H1 (cell line): Measurements from ENCODE around the gene CUX1. TPM values are rescaled to one million over a fixed set of nuclear protein-coding genes. Genes with fewer than 3 reads are reported as not detected.

Experiments used
- CTCF ChIA-PET: fragments of 300-600 bp; sonication (Branson Sonifier 250); formaldehyde crosslinking; loops from one replicate; lab custom pipeline; 2021; ENCODE audit not compliant: partially characterized antibody; lab: Charles Lee
- POLR2A ChIA-PET: fragments of 300-600 bp; sonication (Branson Sonifier 250); formaldehyde crosslinking; loops from one replicate; lab custom pipeline; 2021; ENCODE audit warnings: inconsistent platforms; ENCODE audit not compliant: partially characterized antibody; lab: Charles Lee
- DNase-seq, 2 experiments: peaks; one replicate each; pipeline versions ENCODE4 v3.0.0 to v3.0.0-alpha.2; 2010 to 2022; ENCODE audit warnings: low spot score in 2 of 2, low read depth in 1 of 2, mixed read lengths in 1 of 2
- FAIRE-seq: peaks from 2 replicates; lab custom pipeline; 2011; peaks lifted over from hg19 to GRCh38; lab: Jason Lieb, UNC
- H2AFZ ChIP-seq: 2 replicates; pipeline ENCODE4 v1.8.1; 2012; ENCODE audit warnings: low read length, inconsistent platforms
- H2AK5ac ChIP-seq: 2 replicates; pipeline ENCODE4 v1.6.1; 2013; ENCODE audit warnings: low read depth, low read length
- H2BK120ac ChIP-seq: replicated peaks from 2 replicates; pipeline ENCODE3; 2013; ENCODE audit warnings: low read depth, low read length, inconsistent platforms
- H2BK12ac ChIP-seq: 2 replicates; pipeline ENCODE4 v1.6.1; 2013; ENCODE audit warnings: low read depth, low read length
- H2BK15ac ChIP-seq: 2 replicates; pipeline ENCODE4 v1.6.1; 2013; ENCODE audit warnings: low read length
- H2BK20ac ChIP-seq: 2 replicates; pipeline ENCODE4 v1.6.1; 2013; ENCODE audit warnings: low read length
- H2BK5ac ChIP-seq: 2 replicates; pipeline ENCODE4 v1.6.1; 2013; ENCODE audit warnings: low read depth, low read length
- H3K14ac ChIP-seq: 2 replicates; pipeline ENCODE4 v1.6.1; 2013; ENCODE audit warnings: inconsistent platforms; ENCODE audit not compliant: insufficient read length
- H3K18ac ChIP-seq: 2 replicates; pipeline ENCODE4 v1.6.1; 2013; ENCODE audit warnings: low read length; ENCODE audit errors: extremely low read depth
- H3K23ac ChIP-seq: 2 replicates; pipeline ENCODE4 v1.6.1; 2013; ENCODE audit warnings: inconsistent platforms; ENCODE audit not compliant: insufficient read length
- H3K23me2 ChIP-seq: 2 replicates; pipeline ENCODE4 v1.6.1; 2013; ENCODE audit warnings: low read depth, low read length
- H3K27ac ChIP-seq: 2 replicates; pipeline ENCODE4 v1.6.1; 2011; ENCODE audit warnings: low read depth, low read length, inconsistent platforms
- H3K27me3 ChIP-seq, 4 experiments: replicated peaks in 1 of 4; 1 replicate in 1 of 4; 2 replicates in 3 of 4; pipeline versions ENCODE4 v1.6.1 to v1.8.1; 2011 to 2013; ENCODE audit warnings: low read length in 3 of 4, mild to moderate bottlenecking in 3 of 4, inconsistent platforms in 2 of 4, mixed read lengths in 2 of 4, moderate library complexity in 1 of 4; ENCODE audit not compliant: control insufficient read depth in 3 of 4, insufficient read depth in 3 of 4; ENCODE audit errors: extremely low read depth in 1 of 4
- H3K36me3 ChIP-seq, 4 experiments: 2 replicates each; pipeline versions ENCODE4 v1.6.1 to v1.8.1; 2011 to 2013; ENCODE audit warnings: mild to moderate bottlenecking in 4 of 4, low read length in 3 of 4, moderate library complexity in 2 of 4, control low read depth in 1 of 4, inconsistent platforms in 1 of 4; ENCODE audit not compliant: insufficient read depth in 4 of 4, control insufficient read depth in 2 of 4
- H3K4ac ChIP-seq: replicated peaks from 2 replicates; pipeline ENCODE3; 2013; ENCODE audit warnings: low read length, low read depth, mixed read lengths, inconsistent platforms; ENCODE audit not compliant: insufficient read length
- H3K4me1 ChIP-seq, 4 experiments: replicated peaks in 1 of 4; 1 replicate in 1 of 4; 2 replicates in 3 of 4; pipeline versions ENCODE4 v1.6.1 to v1.8.1; 2011 to 2013; ENCODE audit warnings: low read length in 3 of 4, inconsistent platforms in 2 of 4, mixed read lengths in 1 of 4; ENCODE audit not compliant: insufficient read depth in 4 of 4, control insufficient read depth in 3 of 4
- H3K4me2 ChIP-seq, 2 experiments: 2 replicates each; pipeline versions ENCODE4 v1.6.1 to v1.8.1; 2011 to 2013; ENCODE audit warnings: low read depth in 2 of 2, low read length in 2 of 2, control low read depth in 1 of 2, inconsistent platforms in 1 of 2, mild to moderate bottlenecking in 1 of 2; ENCODE audit not compliant: insufficient read depth in 1 of 2
- H3K4me3 ChIP-seq, 4 experiments: fragments of 200-600, 300-600 bp in 1 of 4; sonication (generic), shearing (Covaris generic), sonication (Bioruptor Twin) in 1 of 4; 2 replicates each; pipeline versions ENCODE4 v1.5.1 to v1.8.1; 2011 to 2016; ENCODE audit warnings: low read length in 4 of 4, low read depth in 3 of 4, control low read depth in 2 of 4, inconsistent platforms in 2 of 4, mild to moderate bottlenecking in 2 of 4, mixed read lengths in 1 of 4, moderate library complexity in 1 of 4; ENCODE audit not compliant: insufficient read depth in 2 of 4; ENCODE audit errors: extremely low read depth in 1 of 4
- H3K56ac ChIP-seq: replicated peaks from 2 replicates; pipeline ENCODE3; 2013; ENCODE audit warnings: low read depth, mild to moderate bottlenecking, mixed read lengths, low read length, inconsistent platforms; ENCODE audit not compliant: insufficient read length
- H3K79me1 ChIP-seq: 2 replicates; pipeline ENCODE4 v1.6.1; 2013; ENCODE audit warnings: low read depth, low read length, control low read depth
- H3K79me2 ChIP-seq, 2 experiments: 2 replicates each; pipeline versions ENCODE4 v1.6.1 to v1.8.1; 2012 to 2013; ENCODE audit warnings: low read length in 2 of 2, mild to moderate bottlenecking in 2 of 2, inconsistent platforms in 1 of 2; ENCODE audit not compliant: insufficient read depth in 2 of 2, control insufficient read depth in 1 of 2
- H3K9ac ChIP-seq, 4 experiments: replicated peaks in 1 of 4; 1 replicate in 1 of 4; 2 replicates in 3 of 4; pipeline versions ENCODE4 v1.6.1 to v1.8.1; 2011 to 2013; ENCODE audit warnings: low read depth in 3 of 4, low read length in 3 of 4, control low read depth in 2 of 4, mild to moderate bottlenecking in 2 of 4, moderate library complexity in 2 of 4, inconsistent platforms in 1 of 4; ENCODE audit errors: extremely low read depth in 1 of 4
- H3K9me3 ChIP-seq, 2 experiments: 2 replicates each; pipeline versions ENCODE4 v1.6.1 to v1.8.1; 2012 to 2013; ENCODE audit warnings: mild to moderate bottlenecking in 2 of 2, moderate library complexity in 2 of 2, control low read depth in 1 of 2, inconsistent platforms in 1 of 2, low read depth in 1 of 2, low read length in 1 of 2, mixed read lengths in 1 of 2; ENCODE audit not compliant: insufficient read depth in 2 of 2
- H4K20me1 ChIP-seq, 2 experiments: replicated peaks in 1 of 2; 2 replicates each; pipeline versions ENCODE3 to v1.8.1; 2011 to 2013; ENCODE audit warnings: inconsistent platforms in 2 of 2, low read length in 2 of 2, mild to moderate bottlenecking in 1 of 2; ENCODE audit not compliant: insufficient read depth in 2 of 2, control insufficient read depth in 1 of 2
- H4K5ac ChIP-seq: 2 replicates; pipeline ENCODE4 v1.6.1; 2013; ENCODE audit warnings: low read length, low read depth, mixed read lengths, inconsistent platforms; ENCODE audit not compliant: insufficient read length
- H4K8ac ChIP-seq: 2 replicates; pipeline ENCODE4 v1.8.0; 2013; ENCODE audit warnings: mild to moderate bottlenecking, moderate library complexity, low read length, inconsistent platforms; ENCODE audit not compliant: insufficient read depth; ENCODE audit errors: extremely low read depth
- H4K91ac ChIP-seq: replicated peaks from 2 replicates; pipeline ENCODE3; 2013; ENCODE audit warnings: low read length, mixed read lengths, inconsistent platforms; ENCODE audit not compliant: insufficient read length
- ATF2 ChIP-seq: IDR thresholded peaks from 2 replicates; pipeline ENCODE4 v1.6.1; 2012; ENCODE audit warnings: low read length, inconsistent platforms
- GABPA ChIP-seq: IDR thresholded peaks from 2 replicates; pipeline ENCODE4 v1.6.1; 2011; ENCODE audit warnings: mild to moderate bottlenecking, low read length, moderate library complexity, borderline replicate concordance; ENCODE audit not compliant: insufficient read depth
- JUND ChIP-seq: IDR thresholded peaks from 2 replicates; pipeline ENCODE4 v1.6.1; 2011; ENCODE audit warnings: mild to moderate bottlenecking, improper control_type of control experiment, low read length
- KDM1A ChIP-seq: fragments of 200-600, 300-600 bp; sonication (generic); IDR thresholded peaks from 2 replicates; pipeline ENCODE4 v1.7.1; 2016; ENCODE audit warnings: mild to moderate bottlenecking, low read length, borderline replicate concordance
- SP1 ChIP-seq: IDR thresholded peaks from 2 replicates; pipeline ENCODE4 v1.6.1; 2011; ENCODE audit warnings: low read depth, low read length
- SP4 ChIP-seq: IDR thresholded peaks from 2 replicates; pipeline ENCODE4 v1.6.1; 2012; ENCODE audit warnings: low read length, inconsistent platforms
- SRF ChIP-seq: IDR thresholded peaks from 2 replicates; pipeline ENCODE4 v1.6.1; 2011; ENCODE audit warnings: mild to moderate bottlenecking, low read depth, low read length, moderate library complexity
- TAF7 ChIP-seq: optimal IDR thresholded peaks from 2 replicates; pipeline ENCODE3; 2011; ENCODE audit warnings: low read depth, mild to moderate bottlenecking, inconsistent platforms, low read length, moderate library complexity, borderline replicate concordance
- TCF12 ChIP-seq: IDR thresholded peaks from 2 replicates; pipeline ENCODE4 v1.6.1; 2011; ENCODE audit warnings: low read depth, mild to moderate bottlenecking, low read length
- USF2 ChIP-seq: IDR thresholded peaks from 2 replicates; pipeline ENCODE4 v1.6.1; 2011; ENCODE audit warnings: low read length, improper control_type of control experiment
- YY1 ChIP-seq: IDR thresholded peaks from 2 replicates; pipeline ENCODE4 v1.6.1; 2011; ENCODE audit warnings: low read depth, mild to moderate bottlenecking, low read length
- ZNF274 ChIP-seq: IDR thresholded peaks from 2 replicates; pipeline ENCODE4 v1.7.0; 2012; ENCODE audit warnings: low read length, borderline replicate concordance; ENCODE audit errors: extremely low read depth
- WGBS, 2 experiments: shearing (Covaris generic) in 1 of 2; methylation state at CpG; one replicate each; pipeline versions ENCODE4 v1.1.6 to v1.1.7; 2013 to 2015; ENCODE audit warnings: low lambda C conversion rate in 2 of 2, mixed read lengths in 2 of 2, inconsistent platforms in 1 of 2, low coverage in 1 of 2, missing lambda C conversion rate in 1 of 2; ENCODE audit not compliant: insufficient replicate concordance in 2 of 2, insufficient coverage in 1 of 2, insufficient read length in 1 of 2; ENCODE audit errors: extremely low coverage in 1 of 2, missing lambda C conversion rate in 1 of 2; 5-methylcytosine and 5-hydroxymethylcytosine counted together
- polyA plus RNA-seq, 7 experiments: library from polyadenylated mRNA; depleted of rRNA in 3 of 7; stranded (reverse) in 5 of 7; unstranded in 2 of 7; fragments of >200 nt in 5 of 7; fragments of 200-250 nt in 2 of 7; gene quantifications; 1 replicate in 5 of 7; 2 replicates in 1 of 7; 4 replicates in 1 of 7; pipeline versions ENCODE4 v1.2.1 to v1.2.3, GENCODE V29; 2011 to 2013; ENCODE audit warnings: missing spikeins in 2 of 7, mixed read lengths in 2 of 7
- total RNA-seq: library from RNA; stranded (reverse); fragmentation: NEBNext Ultra II Directional; extraction: Animal tissue kit (Norgen Biotek cat#: 25700); gene quantifications from 2 replicates; pipeline ENCODE4 v1.2.1, GENCODE V29; 2021

Gene CUX1
- total and polyA plus RNA-seq, 2 of the 8 experiments (the other 6 are each of a cell fraction or from before 2014, with no cell fraction given) = 21.6 to 65.9 TPM

- H4K5ac ChIP-seq = no peak overlapping the region
- CTCF ChIA-PET = interaction anchor here (0.8 to 5.1 kb wide), 3 partner anchors 13 to 88 kb away, joined by 3 to 26 read pairs (median 4); no protein-coding TSS in a partner anchor
- 93% methylated on average over 12 of the region's 12 CpGs; no CpG with 5 or more reads in 1 of the 2 experiments for WGBS, 2 experiments
- peaks cover 0 to 3% (median 2%) of the 10 kb centered on the region in 4 experiments; a peak in 1 of 8 replicates for H3K36me3 ChIP-seq
- H2AK5ac ChIP-seq = no peak overlapping the region
- no peak overlapping the region for H3K18ac ChIP-seq
- H3K4me1 ChIP-seq = 0 out of 7 replicates have a peak, but pooled peaks cover 0 to 2% (median 0%) of the 10 kb centered on the region in 4 experiments
- H3K23ac ChIP-seq = no peak overlapping the region
- H4K91ac ChIP-seq = no peak overlapping the region
- no peak overlapping the region for H2BK120ac ChIP-seq
- FAIRE-seq = no peak
- H2BK15ac ChIP-seq = no peak overlapping the region
- H3K4ac ChIP-seq = no peak overlapping the region
- no peak overlapping the region for H3K56ac ChIP-seq
- no peak overlapping the region for H3K4me2 ChIP-seq
- no peak overlapping the region for H3K4me3 ChIP-seq
- DNase-seq = no peak
- no peak overlapping the region for H4K8ac ChIP-seq
- H3K27ac ChIP-seq = no peak overlapping the region
- no peak overlapping the region for H2BK12ac ChIP-seq
- H3K79me1 ChIP-seq = peaks cover 4% of the 10 kb centered on the region; the same call in 1 of the 2 replicates
- POLR2A ChIA-PET = no interaction called here
- H4K20me1 ChIP-seq = no peaks in the 10 kb centered on the region
- no peaks in the 10 kb centered on the region for H3K79me2 ChIP-seq
- no peak overlapping the region for H3K9ac ChIP-seq
- H2BK5ac ChIP-seq = no peak overlapping the region
- no peaks in the 10 kb centered on the region for H3K27me3 ChIP-seq
- H2BK20ac ChIP-seq = no peak overlapping the region
- H3K23me2 ChIP-seq = no peaks in the 10 kb centered on the region; the same call in 1 of the 2 replicates
- H3K9me3 ChIP-seq = no peaks in the 10 kb centered on the region
- H2AFZ ChIP-seq = no peak overlapping the region
- no peak overlapping the region for H3K14ac ChIP-seq
- TF ChIP-seq ATF2 (no peak), KDM1A (no peak), USF2 (no peak), SP1 (no peak), ZNF274 (no peak), SRF (no peak), JUND (no peak), TCF12 (no peak), YY1 (no peak), SP4 (no peak), GABPA (no peak), TAF7 (no peak)
Observed at GRCh38 chr7:102222445-102222844, 405.0 kb downstream of the CUX1 start.
